GM19328 (cell line): Measurements from ENCODE around the gene MIF4GD.
"Not testable (repeated sequence)": the region's sequence is repeated elsewhere in the genome, so short reads cannot be mapped to it uniquely, and the experiment has no call there.

ENCODE experiments used
- ATAC-seq: cut with Tn5 transposase; IDR thresholded peaks from one replicate; pipeline ENCODE4 v1.9.1; 2021; ENCODE audit warnings: mild to moderate bottlenecking, moderate library complexity; ENCODE audit not compliant: unreplicated experiment

MIF4GD gene, protein sequence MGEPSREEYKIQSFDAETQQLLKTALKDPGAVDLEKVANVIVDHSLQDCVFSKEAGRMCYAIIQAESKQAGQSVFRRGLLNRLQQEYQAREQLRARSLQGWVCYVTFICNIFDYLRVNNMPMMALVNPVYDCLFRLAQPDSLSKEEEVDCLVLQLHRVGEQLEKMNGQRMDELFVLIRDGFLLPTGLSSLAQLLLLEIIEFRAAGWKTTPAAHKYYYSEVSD

DNA sequence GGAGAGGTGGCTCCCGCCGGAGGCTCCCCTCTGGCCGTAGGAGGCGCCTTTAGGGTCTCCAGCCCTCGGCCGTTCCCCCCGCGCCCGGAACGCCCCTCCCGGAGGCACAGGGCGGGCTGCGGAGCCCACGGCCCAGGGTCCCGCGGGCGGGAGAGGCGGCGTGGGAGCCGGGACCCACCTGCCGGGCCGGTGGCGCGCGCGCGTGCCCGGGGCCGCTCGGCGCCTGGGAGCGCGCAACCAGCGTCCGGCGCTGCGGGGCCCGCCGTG, at the start of gene MIF4GD:
Gene MIF4GD (minus strand): TSS at position 266 of the 267 bp plus-strand sequence. CDS start 1,036 bp downstream, outside the sequence.
- no peak for ATAC-seq

DNA sequence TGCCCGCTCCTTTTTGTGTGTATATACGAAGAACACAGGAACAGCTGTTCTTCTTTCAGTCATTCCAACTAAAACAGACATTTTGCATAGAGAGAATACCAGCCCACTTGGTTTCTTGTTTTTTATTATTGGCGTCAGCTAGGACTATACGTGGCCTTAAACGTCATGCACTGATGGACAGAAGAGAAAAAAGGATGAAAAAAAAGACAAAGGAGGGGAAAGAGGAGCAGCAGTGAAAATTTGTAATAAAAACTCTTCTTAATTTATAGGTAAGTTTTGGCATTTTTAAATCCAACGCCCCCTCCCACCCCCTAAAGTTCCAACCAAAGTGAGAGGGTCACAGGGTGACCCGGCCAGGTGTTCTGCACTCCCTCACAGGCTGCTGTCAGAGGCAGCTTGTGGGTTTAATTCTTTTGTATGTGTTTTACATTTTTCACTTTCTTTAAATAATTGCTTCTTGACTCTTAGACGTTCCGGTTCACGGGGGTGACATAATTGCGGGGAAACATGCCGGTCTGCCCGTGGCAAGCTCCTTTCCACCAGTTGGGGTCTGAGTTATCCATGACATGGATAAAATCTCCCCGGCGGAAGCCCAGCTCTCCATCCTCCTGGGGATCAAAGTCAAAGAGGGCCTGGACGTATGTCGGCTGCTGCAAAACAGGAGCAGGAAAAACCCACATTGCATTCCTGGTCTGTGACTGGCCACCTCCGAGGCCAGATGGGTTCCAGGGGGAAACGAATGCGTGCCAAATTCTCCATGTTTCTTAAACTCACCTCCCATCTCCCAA, 49.1 kb upstream of the MIF4GD start:
- ATAC-seq, result peak; percentile 47

DNA sequence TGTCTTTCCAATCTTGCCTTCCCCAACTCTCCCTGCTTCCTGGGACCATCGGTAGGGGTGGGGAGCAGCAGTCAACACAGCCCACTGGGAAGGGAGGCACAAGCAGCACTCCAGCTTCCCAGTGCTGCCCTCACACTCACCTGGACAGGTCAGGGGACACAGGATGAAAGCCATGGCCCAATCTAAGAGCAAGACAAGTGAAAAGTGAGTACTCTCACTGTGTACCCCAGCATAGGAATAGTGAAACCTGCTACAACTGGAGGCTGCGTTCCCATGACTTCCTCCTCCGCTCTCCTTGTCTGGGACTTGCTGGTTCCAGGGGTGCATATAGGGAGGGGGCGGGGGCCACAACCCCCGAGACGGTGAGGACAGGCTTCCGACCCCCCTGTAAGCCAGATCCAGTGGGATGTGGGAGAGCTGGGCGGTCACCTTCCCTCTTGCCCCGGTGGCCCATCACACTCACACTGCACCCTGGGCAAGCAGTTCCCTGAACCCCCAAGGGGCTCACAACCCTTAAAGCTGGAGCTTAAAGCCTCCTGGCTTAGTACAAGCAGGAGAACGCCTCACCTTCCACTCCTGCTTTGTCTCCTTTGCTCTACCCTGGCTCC, 47.7 kb upstream of the MIF4GD start:
- ATAC-seq, result no peak

DNA sequence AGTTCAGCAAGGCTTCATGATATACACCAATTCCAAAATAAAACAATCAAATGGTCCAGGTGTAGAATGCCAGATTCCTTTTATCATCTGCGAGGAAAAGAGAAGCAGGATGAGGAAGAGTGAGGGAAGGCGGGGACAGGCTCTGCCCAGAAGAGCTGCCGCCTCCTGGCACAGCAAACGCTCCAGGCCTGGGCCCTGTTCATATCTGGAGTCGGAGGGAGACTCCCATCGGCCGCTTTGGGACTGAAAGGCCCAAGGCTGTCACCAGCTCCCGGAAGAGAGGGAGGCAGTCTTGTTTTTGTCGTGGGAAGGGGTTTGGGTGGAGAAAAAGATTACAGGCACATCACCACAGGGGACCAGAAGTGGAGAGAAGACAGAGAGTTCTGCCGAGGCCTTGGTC, 47.2 kb upstream of the MIF4GD start:
- ATAC-seq, result no peak

DNA sequence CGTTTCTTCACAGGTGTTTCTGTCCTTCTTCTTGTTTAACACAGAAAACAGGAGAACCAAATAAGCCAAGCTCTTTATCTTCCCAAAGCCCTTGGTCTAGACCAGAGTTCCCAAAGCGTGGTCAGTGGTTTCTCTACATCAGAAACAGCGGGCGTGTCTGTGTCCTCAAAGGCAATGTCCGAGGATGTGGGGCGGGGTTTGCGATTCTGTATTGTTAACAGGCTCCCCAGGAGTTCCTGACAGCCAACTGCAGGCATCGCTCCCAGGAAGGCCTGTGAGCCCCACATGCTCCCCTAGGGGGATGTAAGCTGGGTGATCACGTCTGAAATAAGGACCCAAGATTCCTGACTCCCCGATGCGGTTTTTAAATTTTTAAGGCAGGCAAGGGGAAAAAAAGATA, 46.6 kb upstream of the MIF4GD start:
- ATAC-seq, result no peak

DNA sequence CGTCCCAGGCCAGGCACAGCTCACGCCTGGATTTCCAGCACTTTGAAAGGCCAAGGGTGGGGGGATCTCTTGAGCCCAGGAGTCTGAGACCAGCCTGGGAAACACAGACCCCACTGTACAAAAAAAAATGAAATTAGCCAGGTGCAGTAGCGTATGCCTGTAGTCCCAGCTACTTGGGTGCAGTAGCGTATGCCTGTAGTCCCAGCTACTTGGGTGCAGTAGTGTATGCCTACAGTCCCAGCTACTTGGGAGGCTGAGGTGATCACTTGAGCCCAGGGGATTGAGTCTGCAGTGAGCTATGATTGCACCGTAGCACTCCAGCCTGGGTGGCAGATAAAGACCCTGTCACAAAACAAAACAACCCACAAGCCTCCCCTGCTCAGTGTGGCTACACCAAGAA, 45.2 kb upstream of the MIF4GD start:
- no peak for ATAC-seq

DNA sequence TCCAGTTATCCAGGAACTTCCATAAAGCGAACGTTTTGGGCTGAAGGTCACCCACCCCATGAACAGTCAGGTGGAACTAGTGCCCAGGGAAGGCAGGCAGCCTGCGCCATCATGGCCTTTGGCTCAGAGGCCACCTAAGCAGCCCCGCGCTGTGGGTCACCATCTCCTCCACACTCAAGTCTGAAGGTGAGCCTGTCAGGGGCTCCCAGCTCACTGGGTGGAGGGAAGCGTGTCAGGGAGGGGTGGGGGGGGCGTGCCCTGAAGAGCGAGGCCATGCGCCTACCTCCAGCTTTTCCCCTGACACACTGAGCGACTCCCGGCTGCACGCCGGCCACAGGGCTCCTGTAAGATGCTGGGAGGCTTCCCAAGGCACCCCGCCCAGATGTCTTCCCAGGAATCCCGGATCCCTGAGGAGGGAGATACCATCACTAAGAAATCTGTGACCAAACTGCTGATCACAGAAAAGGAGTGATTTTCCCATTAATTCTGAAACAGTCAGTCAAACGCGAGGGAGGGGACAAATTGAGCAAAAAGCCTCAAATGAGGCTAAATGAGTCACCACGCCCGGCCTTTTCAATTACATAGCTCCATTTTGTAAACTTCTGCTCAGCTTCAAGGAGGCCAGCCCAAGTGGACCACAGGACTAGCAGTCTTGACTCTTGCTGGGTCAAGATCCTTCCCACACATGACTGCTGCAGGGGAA, 44.7 kb upstream of the MIF4GD start:
- no peak for ATAC-seq

DNA sequence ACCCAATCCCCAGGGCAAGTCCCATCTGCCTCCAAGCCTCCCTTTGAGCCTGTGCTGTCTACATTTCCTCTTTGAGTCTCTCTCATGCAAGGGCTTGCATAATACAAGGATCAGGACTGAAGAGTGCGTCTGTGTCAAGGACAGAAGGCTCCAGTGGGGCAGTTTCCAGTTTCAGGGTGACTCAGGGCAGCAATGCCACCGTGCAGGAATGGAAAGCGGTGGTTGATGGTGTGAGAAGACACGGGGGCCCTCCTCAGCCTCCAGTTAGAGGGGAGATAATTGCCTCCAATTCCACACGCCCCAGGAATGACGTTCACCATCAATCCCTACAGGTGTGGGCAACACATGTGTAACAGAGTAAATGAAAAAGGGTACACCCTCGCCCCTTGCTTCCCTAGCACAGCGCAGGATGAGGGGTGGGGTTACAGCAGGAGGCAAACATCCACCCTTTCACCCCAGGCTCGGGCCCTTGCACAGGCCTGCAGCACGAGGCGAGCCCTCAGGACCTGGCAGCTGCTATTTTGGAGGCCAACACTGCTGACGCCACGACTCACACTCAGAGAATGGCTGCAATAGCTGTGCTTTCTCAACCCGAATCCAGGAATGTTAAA, 43.0 kb upstream of the MIF4GD start:
- no peak for ATAC-seq

DNA sequence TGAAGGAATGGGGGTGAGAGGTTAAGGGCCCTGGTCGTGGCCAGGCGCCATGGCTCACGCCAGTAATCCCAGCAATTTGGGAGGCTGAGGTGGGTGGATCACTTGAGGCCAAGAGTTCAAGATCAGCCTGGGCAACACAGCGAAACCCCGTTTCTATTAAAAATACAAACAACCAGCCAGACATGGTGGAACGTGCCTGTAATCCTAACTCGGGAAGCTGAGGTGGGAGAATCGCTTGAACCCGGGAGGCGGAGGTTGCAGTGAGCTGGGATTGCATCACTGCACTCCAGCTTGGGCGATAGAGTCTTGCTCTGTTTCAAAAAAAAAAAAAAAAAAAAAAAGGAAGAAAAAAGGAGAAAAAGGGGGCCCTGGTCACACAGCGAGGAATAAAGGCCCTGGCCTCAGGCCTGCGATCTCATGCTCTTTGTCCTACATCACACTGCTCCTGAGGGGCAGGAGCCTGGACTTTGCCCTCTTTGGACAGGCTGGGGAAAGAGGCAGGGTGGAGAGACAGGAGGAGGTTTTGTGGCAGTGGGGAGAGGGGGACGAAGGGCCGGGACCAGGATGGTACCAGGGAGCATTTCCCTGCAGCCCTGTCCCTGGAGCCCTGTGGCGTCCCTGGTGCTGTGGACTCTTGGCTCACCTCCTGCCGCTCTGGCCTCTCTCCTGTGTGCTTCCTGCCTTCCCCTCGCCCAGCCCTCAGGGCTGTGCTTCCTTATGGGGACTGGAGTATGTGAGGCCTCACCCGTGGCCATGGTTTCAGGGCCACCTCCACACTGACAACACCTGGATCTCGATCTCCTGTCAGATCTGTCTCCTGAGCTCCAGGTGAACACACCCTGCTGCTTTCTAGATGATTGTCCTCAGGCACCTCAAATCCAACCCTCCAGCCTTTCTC, 38.0 kb upstream of the MIF4GD start:
- no peak for ATAC-seq

DNA sequence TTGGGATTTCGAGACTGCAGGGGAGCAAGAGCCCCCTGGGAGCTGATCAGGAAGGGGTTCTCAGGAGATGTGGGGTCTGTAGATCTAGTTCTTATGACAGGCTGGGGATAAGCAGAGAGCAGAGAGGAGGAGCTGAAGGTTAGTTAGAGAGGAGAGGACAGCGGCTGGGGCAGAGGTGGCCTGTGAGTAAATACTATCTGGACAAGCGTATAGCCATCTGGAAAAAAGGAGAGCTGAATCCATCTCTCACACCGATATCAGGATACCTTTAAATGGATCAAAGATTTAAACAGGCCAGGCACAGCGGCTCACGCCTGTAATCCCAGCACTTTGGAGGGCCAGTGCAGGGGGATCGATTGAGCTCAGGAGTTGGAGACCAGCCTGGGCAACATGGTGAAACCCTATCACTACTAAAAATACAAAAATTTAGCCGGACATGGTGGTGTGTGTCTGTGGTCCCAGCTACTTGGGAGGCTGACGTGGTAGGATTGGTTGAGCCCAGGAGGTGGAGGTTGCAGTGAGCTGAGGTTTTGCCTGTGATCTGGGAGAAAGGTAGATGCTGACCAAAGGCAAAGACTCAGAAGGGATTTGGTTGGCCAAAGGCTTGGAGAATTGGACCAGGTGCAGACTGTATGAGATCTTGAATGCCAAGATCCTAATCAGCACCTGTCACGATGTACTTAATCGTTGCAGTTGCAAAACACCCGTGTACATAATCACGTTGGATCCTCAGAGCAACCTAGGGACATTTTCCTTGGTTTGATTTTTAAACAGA, 37.1 kb upstream of the MIF4GD start:
- no peak for ATAC-seq

DNA sequence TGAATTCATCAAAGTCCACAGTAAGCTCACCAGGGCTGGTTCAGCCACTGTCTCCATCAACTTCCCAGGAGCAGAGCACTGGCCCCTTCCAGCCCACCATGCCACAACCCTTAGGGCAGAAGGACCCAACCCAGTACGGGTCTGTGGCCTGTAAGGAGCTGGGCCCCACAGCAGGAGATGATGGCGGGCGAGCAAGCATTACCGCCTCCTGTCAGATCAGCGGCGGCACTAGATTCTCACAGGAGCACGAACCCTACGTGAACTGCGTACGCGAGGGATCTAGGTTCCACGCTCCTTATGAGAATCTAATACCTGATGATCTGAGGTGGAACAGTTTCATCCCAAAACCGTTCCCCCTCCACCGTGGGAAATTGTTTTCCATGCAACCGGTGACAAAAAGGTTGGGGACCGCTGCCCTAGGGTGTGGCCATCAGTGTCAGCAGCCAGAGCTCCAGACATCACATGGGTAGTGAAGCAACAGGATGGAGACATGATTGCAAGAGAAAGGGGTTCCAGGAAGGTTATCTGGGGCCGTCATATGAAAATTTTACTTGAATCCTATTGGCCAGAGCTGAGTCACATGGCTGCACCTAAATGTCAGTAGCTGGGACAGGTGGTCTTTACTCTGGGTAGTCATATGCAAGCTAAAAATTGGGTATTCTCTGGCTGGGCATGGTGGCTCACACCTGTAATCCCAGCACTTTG, 30.6 kb upstream of the MIF4GD start:
- no peak for ATAC-seq

DNA sequence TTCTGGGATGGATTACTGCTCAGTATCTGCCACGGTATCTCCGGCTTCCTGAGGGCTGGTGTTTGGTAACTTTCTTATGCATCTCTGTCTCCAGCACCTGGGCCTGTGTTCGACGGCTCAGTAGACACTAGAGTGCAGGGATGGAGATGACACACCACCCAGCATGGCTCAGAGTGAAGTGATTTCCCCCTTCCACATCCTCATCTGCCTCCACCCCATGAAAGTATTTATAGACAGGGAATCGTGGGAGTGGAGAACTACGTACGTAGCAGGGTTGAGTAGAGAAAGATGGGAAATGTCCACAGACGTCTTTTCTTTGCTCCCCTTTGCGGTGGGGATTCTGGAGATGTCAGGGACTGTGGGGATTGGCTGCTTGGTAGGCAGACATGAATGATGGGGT, 30.0 kb upstream of the MIF4GD start:
- no peak for ATAC-seq

DNA sequence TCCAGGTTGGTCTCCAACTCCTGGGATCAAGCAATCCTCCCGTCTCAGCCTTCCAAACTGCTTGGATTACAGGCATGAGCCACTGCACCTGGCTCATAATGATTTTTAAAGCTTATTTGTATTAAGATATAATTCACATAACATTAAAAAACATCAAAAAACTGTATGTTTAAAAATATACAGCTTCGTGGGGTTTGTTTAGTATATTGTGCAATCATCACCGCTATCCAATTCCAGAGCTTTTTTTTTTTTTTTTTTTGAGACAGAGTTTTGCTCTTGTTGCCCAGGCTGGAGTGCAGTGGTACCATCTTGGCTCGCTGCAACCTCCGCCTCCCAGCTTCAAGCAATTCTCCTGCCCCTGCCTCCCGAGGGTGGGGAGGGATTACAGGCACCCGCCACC, 29.2 kb upstream of the MIF4GD start:
- no peak for ATAC-seq

DNA sequence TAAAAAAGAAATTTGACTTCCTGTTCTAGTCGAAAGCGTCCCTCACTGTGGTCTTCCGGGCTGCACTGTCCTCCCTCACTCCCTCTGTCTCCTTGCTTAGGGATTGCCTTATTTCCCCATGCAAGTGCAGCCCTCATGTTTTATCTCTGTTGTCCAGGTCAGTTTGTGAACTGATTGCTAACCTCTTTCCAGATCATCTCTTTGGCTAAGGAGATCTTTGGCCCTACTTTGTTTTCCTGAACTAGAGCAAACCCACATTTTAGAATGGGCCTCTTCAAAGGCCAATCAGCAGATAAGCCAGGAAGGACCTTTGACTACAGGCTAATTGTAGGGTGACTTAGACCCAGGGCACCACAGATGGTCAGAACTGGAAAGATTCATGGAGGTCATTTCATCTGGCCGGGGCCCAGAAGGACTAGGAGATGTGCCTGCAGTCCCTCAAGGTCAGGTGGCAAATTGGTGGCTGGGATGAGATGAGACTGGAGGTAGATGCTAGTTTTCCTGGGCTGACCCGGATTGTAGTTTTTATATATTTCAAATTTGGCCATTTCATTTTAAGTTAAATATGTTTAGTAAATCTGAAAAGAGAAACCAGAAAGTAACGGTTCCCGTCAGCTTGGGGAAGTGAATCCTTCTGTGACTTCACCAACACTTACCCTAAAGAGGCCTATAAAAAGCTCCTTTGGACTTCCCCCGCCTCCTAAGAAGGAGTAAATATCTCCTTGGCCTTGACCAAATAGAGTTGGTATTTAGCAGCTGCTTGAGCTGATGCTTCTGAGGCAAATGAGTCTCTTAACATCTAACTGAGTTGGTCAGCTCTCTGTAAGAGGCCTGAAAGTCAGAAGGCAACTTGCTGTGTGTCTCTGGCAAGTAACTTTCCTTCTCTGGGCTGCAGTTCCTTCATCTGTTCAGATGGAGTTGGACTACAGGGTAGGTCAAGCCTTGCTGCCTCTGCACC, 24.4 kb upstream of the MIF4GD start:
- ATAC-seq, result peak; percentile 49

DNA sequence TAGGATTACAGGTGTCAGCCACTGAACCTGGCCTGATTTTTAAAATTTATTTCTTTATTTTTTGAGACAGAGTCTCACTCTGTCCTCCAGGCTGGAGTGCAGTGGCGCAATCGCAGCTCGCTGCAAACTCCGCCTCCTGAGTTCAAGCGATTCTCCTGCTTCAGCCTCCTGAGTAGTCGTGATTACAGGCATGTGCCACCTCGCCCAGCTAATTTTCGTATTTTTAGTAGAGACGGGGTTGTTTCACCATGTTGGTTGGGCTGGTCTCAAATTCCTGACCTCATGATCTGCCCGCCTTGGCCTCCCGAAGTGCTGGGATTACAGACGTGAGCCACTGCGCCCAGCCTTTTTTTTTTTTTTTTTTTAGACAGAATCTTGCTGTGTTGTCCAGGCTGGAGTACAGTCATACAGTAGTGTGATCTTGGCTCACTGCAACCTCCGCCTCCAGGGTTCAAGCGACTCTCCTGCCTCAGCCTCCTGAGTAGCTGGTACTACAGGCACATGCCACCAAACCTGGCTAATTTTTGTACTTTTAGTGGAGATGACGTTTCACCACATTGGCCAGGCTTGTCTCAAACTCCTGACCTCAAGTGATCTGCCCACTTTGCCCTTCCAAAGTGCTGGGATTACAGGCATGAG, 21.9 kb upstream of the MIF4GD start:
- not testable (repeated sequence) for ATAC-seq

DNA sequence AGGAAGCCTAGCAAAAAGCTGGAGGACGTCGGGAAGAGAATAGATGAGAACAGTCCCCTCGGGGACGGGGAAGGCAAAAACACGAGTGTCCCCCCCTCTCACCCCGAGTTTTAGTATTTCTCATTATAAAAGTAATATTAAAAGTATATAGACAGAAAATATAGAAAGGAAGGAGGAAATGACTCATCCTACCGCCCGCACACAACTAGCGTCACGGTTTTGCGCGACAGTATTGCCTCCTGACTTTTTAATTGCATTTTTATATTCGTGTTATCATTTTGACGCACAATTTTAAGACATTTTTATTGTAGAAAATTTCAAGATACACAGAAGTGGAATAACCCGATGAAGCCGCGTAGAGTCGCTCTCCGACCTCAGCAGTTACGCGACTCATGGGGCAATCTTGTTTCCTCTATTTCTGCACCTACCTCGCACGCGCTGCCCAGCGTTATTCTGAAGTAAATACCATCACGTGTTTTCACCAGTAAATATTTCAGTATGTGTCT, 18.9 kb upstream of the MIF4GD start:
- ATAC-seq, result no peak
